Measurements from ENCODE around the gene CLIP4.

The CLIP4 gene

DNA sequence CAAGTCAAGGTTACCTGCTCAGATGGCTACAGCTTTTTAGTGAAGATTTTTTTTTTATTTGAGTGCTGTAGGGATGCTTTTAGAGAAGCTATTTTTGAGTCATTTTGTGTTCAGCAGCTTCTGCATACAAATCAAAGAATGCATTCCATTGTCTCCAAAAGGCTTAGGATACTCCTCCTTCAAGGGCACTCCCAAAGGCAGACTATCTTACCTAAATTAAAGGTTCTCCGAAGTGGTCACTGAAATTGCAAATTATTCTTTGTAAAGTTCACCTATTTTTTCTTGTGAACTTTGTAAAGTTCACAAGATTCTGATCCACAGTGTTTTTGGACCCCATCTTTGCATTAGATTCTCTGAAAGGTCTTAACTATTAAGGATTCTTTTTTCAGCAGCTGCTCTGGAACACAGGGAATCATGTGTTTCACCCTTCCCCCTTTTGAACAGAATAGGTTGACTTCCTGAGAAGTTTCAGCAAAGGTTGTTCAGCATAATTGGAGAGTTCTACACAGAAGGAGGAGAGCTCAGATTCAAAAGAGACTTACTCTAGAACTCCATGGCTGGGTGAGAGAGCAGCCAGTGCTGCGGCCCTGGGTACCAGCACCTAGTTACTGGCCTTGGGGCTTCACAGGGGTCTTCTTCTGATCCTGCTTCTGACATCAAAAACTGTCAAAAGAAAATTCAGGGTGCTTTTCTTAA, 14.5 kb downstream of the CLIP4 start:
- H3K9ac ChIP-seq = no peak overlapping the region
- H4K20me1 ChIP-seq = no peaks in the 10 kb centered on the region
- no peak for TF ChIP-seq Cebpa-rat (IDR thresholded peaks at IDR 0.05)
- H3K4me1 ChIP-seq = no peaks in the 10 kb centered on the region
- no peak overlapping the region for H3K4me2 ChIP-seq
- H3K36me3 ChIP-seq = no peaks in the 10 kb centered on the region
- H3K27me3 ChIP-seq = no peaks in the 10 kb centered on the region
- no peak overlapping the region for H3K4me3 ChIP-seq
- peaks cover 6% of the 10 kb centered on the region for H3K9me3 ChIP-seq
- no peak overlapping the region for H3K27ac ChIP-seq

DNA sequence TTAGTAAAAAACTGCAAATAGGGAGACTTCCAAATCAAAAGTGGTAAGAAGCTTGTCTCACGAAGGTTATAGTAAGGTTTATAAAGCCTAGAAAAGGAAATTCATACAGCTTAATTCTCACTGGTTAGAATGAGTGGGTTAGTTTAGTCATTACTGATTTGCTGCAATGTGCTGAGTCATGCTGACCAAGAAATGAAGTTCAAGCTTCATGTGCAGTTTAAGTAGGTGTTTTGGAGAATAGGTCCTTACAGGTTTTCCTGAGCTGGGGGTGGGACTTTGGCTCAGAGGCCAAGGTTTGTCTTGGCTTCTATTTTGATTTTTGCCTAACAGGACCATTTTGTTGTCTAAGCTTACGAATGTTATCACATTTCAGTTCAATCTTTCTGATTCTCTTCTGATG, 15.1 kb downstream of the CLIP4 start:
- Histone ChIP-seq H3K4me3 (no peak overlapping the region), H3K4me1 (no peaks in the 10 kb centered on the region), H3K27ac (no peak overlapping the region), H4K20me1 (no peaks in the 10 kb centered on the region), H3K36me3 (no peaks in the 10 kb centered on the region), H3K9ac (no peak overlapping the region), H3K4me2 (no peak overlapping the region), H3K27me3 (no peaks in the 10 kb centered on the region), H3K9me3 (no peaks in the 10 kb centered on the region)
- TF ChIP-seq Cebpa-rat (IDR thresholded peaks at IDR 0.05) = no peak

- no peak overlapping the region for H3K9ac ChIP-seq
- H3K4me1 ChIP-seq = no peaks in the 10 kb centered on the region
- no peak overlapping the region for H3K27ac ChIP-seq
- TF ChIP-seq Cebpa-rat (IDR thresholded peaks at IDR 0.05) = no peak
- no peaks in the 10 kb centered on the region for H4K20me1 ChIP-seq
- no peaks in the 10 kb centered on the region for H3K27me3 ChIP-seq
- no peaks in the 10 kb centered on the region for H3K36me3 ChIP-seq
- H3K9me3 ChIP-seq = no peaks in the 10 kb centered on the region
- no peak overlapping the region for H3K4me3 ChIP-seq
- no peak overlapping the region for H3K4me2 ChIP-seq
Measured at GRCh38 chr2:29134933-29135332, 19.7 kb downstream of the CLIP4 start.

- H3K4me3 ChIP-seq = no peak overlapping the region
- no peaks in the 10 kb centered on the region for H3K9me3 ChIP-seq
- H4K20me1 ChIP-seq = no peaks in the 10 kb centered on the region
- no peak for TF ChIP-seq Cebpa-rat (IDR thresholded peaks at IDR 0.05)
- H3K27me3 ChIP-seq = no peaks in the 10 kb centered on the region
- no peaks in the 10 kb centered on the region for H3K4me1 ChIP-seq
- no peaks in the 10 kb centered on the region for H3K36me3 ChIP-seq
- no peak overlapping the region for H3K4me2 ChIP-seq
- H3K27ac ChIP-seq = no peak overlapping the region
- H3K9ac ChIP-seq = no peak overlapping the region
Measured at GRCh38 chr2:29139152-29139551, 23.9 kb downstream of the CLIP4 start.

- TF ChIP-seq Cebpa-rat (IDR thresholded peaks at IDR 0.05) = no peak
- H3K27ac ChIP-seq = no peak overlapping the region
- H3K9ac ChIP-seq = no peak overlapping the region
- H3K4me2 ChIP-seq = no peak overlapping the region
- H3K4me1 ChIP-seq = no peaks in the 10 kb centered on the region
- no peak overlapping the region for H3K4me3 ChIP-seq
- H3K27me3 ChIP-seq = no peaks in the 10 kb centered on the region
- no peaks in the 10 kb centered on the region for H3K36me3 ChIP-seq
- H4K20me1 ChIP-seq = no peaks in the 10 kb centered on the region
- no peaks in the 10 kb centered on the region for H3K9me3 ChIP-seq
Measured at GRCh38 chr2:29139731-29140130, 24.5 kb downstream of the CLIP4 start.

- no peak for TF ChIP-seq Cebpa-rat (IDR thresholded peaks at IDR 0.05)
- Histone ChIP-seq H3K9me3 (no peaks in the 10 kb centered on the region), H3K27ac (no peak overlapping the region), H3K36me3 (no peaks in the 10 kb centered on the region), H3K4me1 (no peaks in the 10 kb centered on the region), H4K20me1 (no peaks in the 10 kb centered on the region), H3K9ac (no peak overlapping the region), H3K4me2 (no peak overlapping the region), H3K4me3 (no peak overlapping the region), H3K27me3 (no peaks in the 10 kb centered on the region)
Measured at GRCh38 chr2:29143657-29144056, 28.4 kb downstream of the CLIP4 start.

DNA sequence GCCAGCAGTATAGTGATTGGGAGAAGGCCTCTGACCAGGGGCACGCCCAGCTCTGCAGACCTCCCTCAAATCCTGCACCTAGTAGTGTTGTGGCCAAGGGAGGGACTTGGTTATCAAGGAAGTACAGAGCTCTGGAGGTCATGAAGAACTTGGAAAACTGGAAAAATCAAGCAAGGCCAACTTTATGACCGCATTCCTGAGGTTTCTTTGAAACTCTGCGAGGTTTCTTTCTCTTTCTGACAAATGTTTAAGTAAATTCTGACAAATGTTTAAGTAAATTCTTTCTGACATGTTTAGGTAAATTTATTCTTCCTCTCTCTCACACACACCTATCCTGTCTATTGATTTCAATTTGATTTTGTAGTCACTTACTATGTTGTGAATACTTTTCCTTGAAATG, 31.0 kb downstream of the CLIP4 start:
- Histone ChIP-seq H3K4me1 (no peaks in the 10 kb centered on the region), H3K4me2 (no peak overlapping the region), H3K27ac (no peak overlapping the region), H3K36me3 (no peaks in the 10 kb centered on the region), H3K27me3 (no peaks in the 10 kb centered on the region), H3K9me3 (no peaks in the 10 kb centered on the region), H3K4me3 (no peak overlapping the region), H4K20me1 (no peaks in the 10 kb centered on the region), H3K9ac (no peak overlapping the region)
- TF ChIP-seq Cebpa-rat (IDR thresholded peaks at IDR 0.05) = no peak

DNA sequence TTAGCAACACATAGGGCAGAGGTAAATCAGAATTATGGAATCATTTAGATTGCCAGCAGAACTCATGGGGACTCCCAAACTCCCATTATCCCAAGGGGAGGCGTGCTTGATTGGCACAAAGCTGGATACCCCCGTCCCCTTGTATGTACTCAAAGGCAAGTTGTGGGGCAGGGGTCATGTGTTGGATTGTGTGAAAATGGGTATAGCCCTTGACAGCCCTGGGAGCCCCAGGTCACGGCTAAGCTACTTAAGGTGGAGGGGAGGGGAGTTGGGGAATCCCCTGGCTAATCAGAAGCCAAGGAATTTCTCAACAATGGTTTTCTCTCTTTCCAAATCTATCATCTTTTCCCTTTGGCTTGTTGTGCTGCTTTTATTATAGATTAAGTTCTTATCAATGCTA, 32.7 kb downstream of the CLIP4 start:
- Histone ChIP-seq H4K20me1 (no peaks in the 10 kb centered on the region), H3K9ac (no peak overlapping the region), H3K36me3 (no peaks in the 10 kb centered on the region), H3K27me3 (no peaks in the 10 kb centered on the region), H3K4me2 (no peak overlapping the region), H3K27ac (no peak overlapping the region), H3K9me3 (no peaks in the 10 kb centered on the region), H3K4me1 (no peaks in the 10 kb centered on the region), H3K4me3 (no peak overlapping the region)
- TF ChIP-seq Cebpa-rat (IDR thresholded peaks at IDR 0.05) = no peak

- Histone ChIP-seq H3K4me2 (peak overlapping the region; percentile 37), H3K4me1 (peaks cover 8% of the 10 kb centered on the region), H3K27ac (no peak overlapping the region), H4K20me1 (no peaks in the 10 kb centered on the region), H3K27me3 (no peaks in the 10 kb centered on the region), H3K9me3 (no peaks in the 10 kb centered on the region), H3K4me3 (no peak overlapping the region), H3K36me3 (no peaks in the 10 kb centered on the region), H3K9ac (no peak overlapping the region)
- TF ChIP-seq Cebpa-rat (IDR thresholded peaks at IDR 0.05) = no peak
Measured at GRCh38 chr2:29154610-29155009, 39.4 kb downstream of the CLIP4 start.

- H3K4me3 ChIP-seq = no peak overlapping the region
- H3K9ac ChIP-seq = no peak overlapping the region
- no peak for TF ChIP-seq Cebpa-rat (IDR thresholded peaks at IDR 0.05)
- H3K9me3 ChIP-seq = no peaks in the 10 kb centered on the region
- no peaks in the 10 kb centered on the region for H3K27me3 ChIP-seq
- no peaks in the 10 kb centered on the region for H4K20me1 ChIP-seq
- no peak overlapping the region for H3K4me2 ChIP-seq
- H3K4me1 ChIP-seq = peaks cover 8% of the 10 kb centered on the region
- H3K36me3 ChIP-seq = no peaks in the 10 kb centered on the region
- H3K27ac ChIP-seq = no peak overlapping the region
Measured at GRCh38 chr2:29155578-29155977, 40.4 kb downstream of the CLIP4 start.

GRCh38 chr2:29157131-29157530, 41.9 kb downstream of the CLIP4 start:
- no peak for TF ChIP-seq Cebpa-rat (IDR thresholded peaks at IDR 0.05)
- no peaks in the 10 kb centered on the region for H3K9me3 ChIP-seq
- H3K36me3 ChIP-seq = no peaks in the 10 kb centered on the region
- H3K27ac ChIP-seq = no peak overlapping the region
- no peak overlapping the region for H3K9ac ChIP-seq
- peaks cover 8% of the 10 kb centered on the region for H3K4me1 ChIP-seq
- H3K27me3 ChIP-seq = no peaks in the 10 kb centered on the region
- no peak overlapping the region for H3K4me2 ChIP-seq
- no peaks in the 10 kb centered on the region for H4K20me1 ChIP-seq
- H3K4me3 ChIP-seq = no peak overlapping the region
